Esophagus squamous epithelium (tissue), 5 donors: Measurements from ENCODE around the gene ATP8B4. TPM values are rescaled to one million over a fixed set of nuclear protein-coding genes. Genes with fewer than 3 reads are reported as not detected.
"Not testable (repeated sequence)": the region's sequence is repeated elsewhere in the genome, so short reads cannot be mapped to it uniquely, and the experiment has no call there.

ENCODE experiments used
- DNase-seq: peaks from one replicate; lab custom pipeline; 2025; lab: John Stamatoyannopoulos, UW
- H3K27ac ChIP-seq, 4 donors: fragments of 200-600 bp; sonication (generic); one replicate each; pipeline ENCODE4 v1.5.1; 2016 to 2019; ENCODE audit warnings: mild to moderate bottlenecking in 1 of 4
- H3K27me3 ChIP-seq, 4 donors: fragments of 200-600 bp; sonication (generic); 1 replicate in 3 of 4; 2 replicates in 1 of 4; pipeline versions ENCODE4 v1.5.1 to v1.6.0; 2017 to 2021; ENCODE audit warnings: antibody characterized with exemption in 1 of 4
- H3K36me3 ChIP-seq, 3 donors: fragments of 200-600 bp; sonication (generic); one replicate each; pipeline ENCODE4 v1.5.1; 2016 to 2019
- H3K4me1 ChIP-seq, 3 donors: fragments of 200-600 bp; sonication (generic); one replicate each; pipeline ENCODE4 v1.5.1; 2017 to 2019
- H3K4me3 ChIP-seq, 4 donors: fragments of 200-600 bp; sonication (generic); 1 replicate in 3 of 4; 2 replicates in 1 of 4; pipeline ENCODE4 v1.5.1; 2016 to 2019; ENCODE audit warnings: mild to moderate bottlenecking in 2 of 4, moderate library complexity in 1 of 4
- H3K9me3 ChIP-seq, 3 donors: fragments of 200-600 bp; sonication (generic); one replicate each; pipeline ENCODE4 v1.5.1; 2016 to 2019
- CTCF ChIP-seq, 6 experiments: fragments of 450-650 bp in 4 of 6; fragments of 200-600 bp in 2 of 6; sonication (generic) in 2 of 6; IDR thresholded peaks; one replicate each; pipeline ENCODE4 v1.5.1; 2016 to 2019; ENCODE audit warnings: antibody characterized with exemption in 6 of 6, mild to moderate bottlenecking in 4 of 6, moderate library complexity in 4 of 6
- POLR2A ChIP-seq, 4 donors: fragments of 450-650 bp; IDR thresholded peaks; one replicate each; pipeline ENCODE4 v1.6.1; 2017; ENCODE audit warnings: antibody characterized with exemption in 4 of 4, mild to moderate bottlenecking in 4 of 4, moderate library complexity in 3 of 4
- WGBS, 2 donors: methylation state at CpG; one replicate each; pipeline ENCODE4 v1.1.5; 2018; 5-methylcytosine and 5-hydroxymethylcytosine counted together
- intact Hi-C: fragments of 100-400 bp; cut with DNase I; formaldehyde crosslinking; loops from one replicate; pipeline ENCODE4 v1.15.0; 2022
- total RNA-seq, 4 donors: library from RNA; depleted of rRNA; stranded (reverse); fragments of >200 nt; gene quantifications; one replicate each; pipeline ENCODE4 v1.1.0, GENCODE V29; 2016
- donor health status: DM: yes; HTN: yes; CAD: no.

The ATP8B4 gene
- total RNA-seq, 4 donors from 2014 or later = 0.97 to 6.7 (median 2.9) TPM

GRCh38 chr15:50095938-50096821, 22.9 kb downstream of the ATP8B4 start:
- Histone ChIP-seq H3K9me3 (no peaks in the 10 kb centered on the region), H3K36me3 (no peaks in the 10 kb centered on the region), H3K4me1 (no peaks in the 10 kb centered on the region), H3K27me3 (no peaks in the 10 kb centered on the region), H3K4me3 (no peak overlapping the region), H3K27ac (no peak overlapping the region)
- intact Hi-C loops = no loop called here
- 58 to 63% methylated on average over 8 of the region's 8 CpGs for WGBS, 2 donors
- no peak for TF ChIP-seq CTCF (IDR thresholded peaks at IDR 0.05)
- no peak for TF ChIP-seq POLR2A (IDR thresholded peaks at IDR 0.05)
- DNase-seq = no peak

DNA sequence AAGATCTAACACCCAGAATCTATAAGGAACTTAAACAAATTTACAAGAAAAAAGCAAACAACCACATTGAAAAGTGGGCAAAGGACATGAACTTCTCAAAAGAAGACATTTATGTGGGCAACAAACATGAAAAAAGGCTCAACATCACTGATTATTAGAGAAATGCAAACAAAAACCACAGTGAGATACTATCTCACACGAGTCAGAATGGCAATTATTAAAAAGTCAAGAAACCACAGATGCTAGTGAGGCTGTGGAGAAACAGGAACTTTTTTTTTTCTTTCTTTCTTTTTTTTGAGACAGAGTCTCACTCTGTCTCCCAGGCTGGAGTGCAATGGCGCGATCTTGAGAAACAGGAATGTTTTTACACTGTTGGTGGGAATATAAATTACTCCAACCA, 29.6 kb downstream of the ATP8B4 start:
- WGBS, 2 donors = 58% methylated on average over 3 of the region's 3 CpGs
- H3K4me3 ChIP-seq, intact Hi-C loops: not testable (repeated sequence)

DNA sequence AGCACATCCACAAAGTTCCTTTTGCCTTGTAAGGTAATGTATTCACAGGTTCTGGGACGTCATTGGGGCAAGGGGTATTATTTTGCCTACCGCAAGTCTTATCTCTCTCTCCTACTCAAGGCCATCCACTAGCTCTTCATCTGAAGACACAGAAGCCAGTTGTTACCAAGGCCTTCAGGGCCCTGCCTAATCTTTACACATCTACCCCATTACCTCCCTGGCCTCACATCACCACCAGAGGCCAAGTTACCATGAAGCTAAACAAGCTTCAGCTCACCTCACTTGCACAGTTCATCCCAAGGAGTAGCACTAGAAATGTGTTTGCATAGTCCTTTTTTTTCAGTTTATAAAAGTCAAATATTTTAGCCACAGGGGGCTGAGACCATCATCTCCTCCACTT, 34.1 kb downstream of the ATP8B4 start:
- H3K4me1 ChIP-seq = no peaks in the 10 kb centered on the region
- intact Hi-C loops = no loop called here
- H3K4me3 ChIP-seq = no peak overlapping the region
- no peaks in the 10 kb centered on the region for H3K27me3 ChIP-seq
- TF ChIP-seq CTCF (IDR thresholded peaks at IDR 0.05) (no peak), POLR2A (IDR thresholded peaks at IDR 0.05) (no peak)
- no peaks in the 10 kb centered on the region for H3K36me3 ChIP-seq
- H3K27ac ChIP-seq = no peak overlapping the region
- H3K9me3 ChIP-seq = no peaks in the 10 kb centered on the region
- no peak for DNase-seq
- 91 to 95% methylated on average over 2 of the region's 2 CpGs for WGBS, 2 donors

More for the DNA sequence above, 29.6 kb downstream of the ATP8B4 start:
- not testable (repeated sequence) for H3K27ac ChIP-seq, DNase-seq, H3K4me1 ChIP-seq, H3K9me3 ChIP-seq, H3K27me3 ChIP-seq, H3K36me3 ChIP-seq

GRCh38 chr15:50083424-50084025, 35.5 kb downstream of the ATP8B4 start:
- intact Hi-C loops = no loop called here
- H3K9me3 ChIP-seq = no peaks in the 10 kb centered on the region
- no peak for DNase-seq
- 50 to 57% methylated on average over 4 of the region's 4 CpGs for WGBS, 2 donors
- TF ChIP-seq CTCF (IDR thresholded peaks at IDR 0.05) = no peak
- TF ChIP-seq POLR2A (IDR thresholded peaks at IDR 0.05) = no peak
- no peaks in the 10 kb centered on the region for H3K27me3 ChIP-seq
- H3K4me1 ChIP-seq = no peaks in the 10 kb centered on the region
- no peaks in the 10 kb centered on the region for H3K36me3 ChIP-seq
- no peak overlapping the region for H3K4me3 ChIP-seq
- no peak overlapping the region for H3K27ac ChIP-seq

GRCh38 chr15:50082066-50082465, 37.0 kb downstream of the ATP8B4 start:
- Histone ChIP-seq H3K9me3 (no peaks in the 10 kb centered on the region), H3K4me1 (no peaks in the 10 kb centered on the region), H3K27me3 (no peaks in the 10 kb centered on the region), H3K4me3 (no peak overlapping the region), H3K27ac (no peak overlapping the region), H3K36me3 (no peaks in the 10 kb centered on the region)
- TF ChIP-seq POLR2A (IDR thresholded peaks at IDR 0.05) = no peak
- no peak for TF ChIP-seq CTCF (IDR thresholded peaks at IDR 0.05)
- DNase-seq = no peak
- WGBS, 2 donors = 44 to 70% methylated on average over 2 of the region's 2 CpGs
- intact Hi-C loops = no loop called here
